ENCODE data around the gene ETS1.

GRCh38 chr11:128415539-128415938 lies 171.8 kb downstream of the ETS1 start:
- no peak for TF ChIP-seq ZNF184 (tag by site-specific recombination; IDR thresholded peaks at IDR 0.05)
- no peak for TF ChIP-seq YY2 (tag by site-specific recombination; IDR thresholded peaks at IDR 0.05)
- no peak for TF ChIP-seq ZNF174 (tag by site-specific recombination; IDR thresholded peaks at IDR 0.05)
- TF ChIP-seq CTCF (tag by site-specific recombination; IDR thresholded peaks at IDR 0.05) = no peak
- TF ChIP-seq REST (tag by site-specific recombination; IDR thresholded peaks at IDR 0.05) = no peak
- no peak for TF ChIP-seq ZNF449 (tag by site-specific recombination; IDR thresholded peaks at IDR 0.05)
- no peak for TF ChIP-seq ZNF274 (IDR thresholded peaks at IDR 0.05; ENCODE audit: low read length)
- no peak for TF ChIP-seq ZNF274 (tag by site-specific recombination; IDR thresholded peaks at IDR 0.05; ENCODE audit: borderline replicate concordance)

Measured in HEK293 (cell line).